Measurements from ENCODE around the gene INPP5A. TPM values are rescaled to one million over a fixed set of nuclear protein-coding genes. Genes with fewer than 3 reads are reported as not detected.

Gene INPP5A
- total and polyA plus RNA-seq, 9 of the 15 experiments (the other 6 are each of a cell fraction or from before 2014, with no cell fraction given): 0.66 to 11.6 (median 7.7) TPM

GRCh38 chr10:132714096-132714985 lies 176.8 kb downstream of the INPP5A start:
- ATAC-seq (no peak), FAIRE-seq (no peak), DNase-seq (ENCODE audit: extremely low read depth in 1 of 4, low spot score in 3 of 4) (no peak)
- no TSS peak for BruUV-seq (replicated peaks)
- no peak overlapping the region for H3K4me2 ChIP-seq (ENCODE audit: insufficient read depth, low read length)
- no peaks in the 10 kb centered on the region for H3K27me3 ChIP-seq (ENCODE audit: control insufficient read depth in 2 of 2, insufficient read depth in 2 of 2, low read length in 2 of 2)
- intact Hi-C loops (cut with micrococcal nuclease) (no loop called here), in situ Hi-C loops (cut with MboI) (no loop called here)
- no peak overlapping the region for H3K27ac ChIP-seq (ENCODE audit: extremely low read depth, low read depth, low read length)
- no peaks in the 10 kb centered on the region for H4K20me1 ChIP-seq (replicated peaks; ENCODE audit: control insufficient read depth, insufficient read depth, low read length)
- WGBS (ENCODE audit: insufficient coverage, low coverage, missing lambda C conversion rate): 78% methylated on average over 21 of the region's 48 CpGs
- no peaks in the 10 kb centered on the region for H3K79me2 ChIP-seq (ENCODE audit: control insufficient read depth, insufficient read depth, low read length)
- peaks cover 0 to 15% of the 10 kb centered on the region in 2 experiments; a peak in 2 of 5 replicates for H3K4me1 ChIP-seq (replicated peaks in 1 of 2; ENCODE audit: control insufficient read depth in 2 of 2, insufficient read depth in 2 of 2, low read length in 2 of 2)
- ChIA-PET POLR2A (no interaction called here), CTCF (ENCODE audit: low intra/inter-chr PET ratio) (no interaction called here)
- H3K36me3 ChIP-seq (ENCODE audit: control insufficient read depth, insufficient read depth, low read length): no peaks in the 10 kb centered on the region
- H2AFZ ChIP-seq (ENCODE audit: low read depth, low read length): no peak overlapping the region
- no peaks in the 10 kb centered on the region for H3K9me3 ChIP-seq (replicated peaks; ENCODE audit: control insufficient read depth, insufficient read depth, low read depth, low read length)
- H3K9me1 ChIP-seq (ENCODE audit: control insufficient read depth, insufficient read depth, low read length): no peaks in the 10 kb centered on the region
- TF ChIP-seq PHF21A (IDR thresholded peaks at IDR 0.05; ENCODE audit: borderline replicate concordance, low read depth) (no peak), XRCC4 (IDR thresholded peaks at IDR 0.05; ENCODE audit: extremely low read depth, insufficient read depth, insufficient read length) (no peak)
- no peak overlapping the region for H3K4me3 ChIP-seq
- no peak overlapping the region for H3K9ac ChIP-seq (ENCODE audit: insufficient read depth in 1 of 2, low read depth in 2 of 2, low read length in 2 of 2)

- in situ Hi-C loops (cut with MboI): no loop called here
- Histone ChIP-seq H3K36me3 (ENCODE audit: control insufficient read depth, insufficient read depth, low read length) (no peaks in the 10 kb centered on the region), H3K4me2 (ENCODE audit: insufficient read depth, low read length) (no peak overlapping the region), H3K9ac (ENCODE audit: insufficient read depth in 1 of 2, low read depth in 2 of 2, low read length in 2 of 2) (no peak overlapping the region), H3K9me1 (ENCODE audit: control insufficient read depth, insufficient read depth, low read length) (no peaks in the 10 kb centered on the region), H3K4me1 (replicated peaks in 1 of 2; ENCODE audit: control insufficient read depth in 2 of 2, insufficient read depth in 2 of 2, low read length in 2 of 2) (peaks cover 0 to 15% of the 10 kb centered on the region in 2 experiments; a peak in 2 of 5 replicates), H3K27ac (ENCODE audit: extremely low read depth, low read depth, low read length) (no peak overlapping the region), H2AFZ (ENCODE audit: low read depth, low read length) (no peak overlapping the region), H3K9me3 (replicated peaks; ENCODE audit: control insufficient read depth, insufficient read depth, low read depth, low read length) (no peaks in the 10 kb centered on the region), H3K79me2 (ENCODE audit: control insufficient read depth, insufficient read depth, low read length) (no peaks in the 10 kb centered on the region), H3K4me3 (no peak overlapping the region), H4K20me1 (replicated peaks; ENCODE audit: control insufficient read depth, insufficient read depth, low read length) (no peaks in the 10 kb centered on the region), H3K27me3 (ENCODE audit: control insufficient read depth in 2 of 2, insufficient read depth in 2 of 2, low read length in 2 of 2) (no peaks in the 10 kb centered on the region)
- POLR2A ChIA-PET: no interaction called here
- 70% methylated on average over 15 of the region's 24 CpGs for WGBS (ENCODE audit: insufficient coverage, low coverage, missing lambda C conversion rate)
- CTCF ChIA-PET (ENCODE audit: low intra/inter-chr PET ratio): no interaction called here
- intact Hi-C loops (cut with micrococcal nuclease): no loop called here
- FAIRE-seq (no peak), DNase-seq (ENCODE audit: extremely low read depth in 1 of 4, low spot score in 3 of 4) (no peak), ATAC-seq (no peak)
- no TSS peak for BruUV-seq (replicated peaks)
- no peak for TF ChIP-seq RHOXF2B (CRISPR knock-in tag; conservative IDR thresholded peaks at IDR 0.05)
- no peak for TF ChIP-seq ZNF197 (CRISPR knock-in tag; IDR thresholded peaks at IDR 0.05; ENCODE audit: low read depth)
- no peak for TF ChIP-seq RCOR1 (IDR thresholded peaks at IDR 0.05; ENCODE audit: borderline replicate concordance in 1 of 2, low read depth in 2 of 2, low read length in 2 of 2)
- no peak for TF ChIP-seq VEZF1 (CRISPR knock-in tag; IDR thresholded peaks at IDR 0.05)
- TF ChIP-seq NEUROD1 (IDR thresholded peaks at IDR 0.05; ENCODE audit: borderline replicate concordance, low read depth, low read length, partially characterized antibody): no peak
- no peak for TF ChIP-seq L3MBTL2 (IDR thresholded peaks at IDR 0.05)
- no peak for TF ChIP-seq ETV5 (CRISPR knock-in tag; IDR thresholded peaks at IDR 0.05; ENCODE audit: low read depth)
- TF ChIP-seq SRF (CRISPR knock-in tag; IDR thresholded peaks at IDR 0.05): no peak
These were observed 177.6 kb downstream of the INPP5A start for GRCh38 chr10:132714986-132715775.

Measured in K562 (cell line).